GM12872 (cell line): ENCODE measurements around the gene RSPO4.

Source experiments
- CTCF ChIP-seq: IDR thresholded peaks from 3 replicates; pipeline ENCODE4 v1.5.1; 2011; ENCODE audit warnings: low read depth, mild to moderate bottlenecking, low read length, moderate library complexity; ENCODE audit not compliant: insufficient read depth

Gene RSPO4

GRCh38 chr20:1015181-1015580, 13.1 kb upstream of the RSPO4 start:
- no peak for TF ChIP-seq CTCF

- TF ChIP-seq CTCF: no peak
These were observed 12.4 kb upstream of the RSPO4 start for GRCh38 chr20:1014471-1014870.

GRCh38 chr20:1013566-1014340, 11.6 kb upstream of the RSPO4 start:
- TF ChIP-seq CTCF: no peak

- TF ChIP-seq CTCF: no peak
These were observed 10.5 kb upstream of the RSPO4 start for GRCh38 chr20:1012359-1013168.

GRCh38 chr20:1010659-1011058, 8.5 kb upstream of the RSPO4 start:
- TF ChIP-seq CTCF: no peak

- no peak for TF ChIP-seq CTCF
These were observed 3.4 kb upstream of the RSPO4 start for GRCh38 chr20:1005452-1006027.
